H54 (cell line): ENCODE data around the gene NT5C1A.

Source experiments
- DNase-seq: peaks from one replicate; pipeline ENCODE4 v3.0.0; 2011; ENCODE audit warnings: low spot score, mixed read lengths; ENCODE audit not compliant: insufficient read length
- FAIRE-seq: peaks from 3 replicates; lab custom pipeline; 2011; peaks lifted over from hg19 to GRCh38; lab: Jason Lieb, UNC
- POLR2A ChIP-seq: IDR thresholded peaks from 2 replicates; pipeline ENCODE4 v1.6.1; 2011; ENCODE audit warnings: low read depth, mild to moderate bottlenecking, low read length

NT5C1A gene

GRCh38 chr1:39647247-39647646 is 24.7 kb downstream of the NT5C1A start:
- FAIRE-seq (no peak), DNase-seq (no peak)
- no peak for TF ChIP-seq POLR2A

GRCh38 chr1:39646232-39647081 is 25.4 kb downstream of the NT5C1A start:
- no peak for DNase-seq
- no peak for FAIRE-seq
- no peak for TF ChIP-seq POLR2A

GRCh38 chr1:39645411-39646043 is 26.4 kb downstream of the NT5C1A start:
- DNase-seq (no peak), FAIRE-seq (no peak)
- no peak for TF ChIP-seq POLR2A

- no peak for FAIRE-seq
- no peak for DNase-seq
- no peak for TF ChIP-seq POLR2A
Measured at GRCh38 chr1:39643705-39644104, 28.2 kb downstream of the NT5C1A start.

GRCh38 chr1:39642796-39643195 is 29.1 kb downstream of the NT5C1A start:
- DNase-seq: peak; percentile 63
- peak; percentile 33 for FAIRE-seq
- TF ChIP-seq POLR2A: no peak

- no peak for DNase-seq
- TF ChIP-seq POLR2A: no peak
- no peak for FAIRE-seq
Measured at GRCh38 chr1:39640861-39641260, 31.0 kb downstream of the NT5C1A start.

GRCh38 chr1:39639305-39640130 is 32.4 kb downstream of the NT5C1A start, which contains the start of gene HEYL:
TSS of gene HEYL (minus strand) at chr1:39639643. CDS start at chr1:39639625, 18 bp downstream.
- DNase-seq (no peak), FAIRE-seq (no peak)
- no peak for TF ChIP-seq POLR2A

GRCh38 chr1:39638965-39639304 is 33.0 kb downstream of the NT5C1A start:
- FAIRE-seq (no peak), DNase-seq (no peak)
- TF ChIP-seq POLR2A: no peak

GRCh38 chr1:39637361-39637760 is 34.5 kb downstream of the NT5C1A start:
- FAIRE-seq: no peak
- DNase-seq: no peak
- TF ChIP-seq POLR2A: no peak

- DNase-seq: no peak
- TF ChIP-seq POLR2A: no peak
- FAIRE-seq: no peak
Measured at GRCh38 chr1:39635871-39636210, 36.1 kb downstream of the NT5C1A start.

- no peak for FAIRE-seq
- TF ChIP-seq POLR2A: no peak
- no peak for DNase-seq
Measured at GRCh38 chr1:39635205-39635870, 36.6 kb downstream of the NT5C1A start.

GRCh38 chr1:39633422-39633821 is 38.5 kb downstream of the NT5C1A start:
- DNase-seq (no peak), FAIRE-seq (no peak)
- no peak for TF ChIP-seq POLR2A

- DNase-seq (no peak), FAIRE-seq (no peak)
- no peak for TF ChIP-seq POLR2A
Measured at GRCh38 chr1:39632682-39633417, 39.1 kb downstream of the NT5C1A start.

GRCh38 chr1:39632323-39632681 is 39.6 kb downstream of the NT5C1A start:
- FAIRE-seq (no peak), DNase-seq (no peak)
- no peak for TF ChIP-seq POLR2A
